Measurements from ENCODE around the gene SNCA. TPM values are rescaled to one million over a fixed set of nuclear protein-coding genes. Genes with fewer than 3 reads are reported as not detected.

SNCA gene
- total and polyA plus RNA-seq, 7 experiments from 2014 or later = 0.49 to 3.0 (median 1.4) TPM; not detected in 1

DNA sequence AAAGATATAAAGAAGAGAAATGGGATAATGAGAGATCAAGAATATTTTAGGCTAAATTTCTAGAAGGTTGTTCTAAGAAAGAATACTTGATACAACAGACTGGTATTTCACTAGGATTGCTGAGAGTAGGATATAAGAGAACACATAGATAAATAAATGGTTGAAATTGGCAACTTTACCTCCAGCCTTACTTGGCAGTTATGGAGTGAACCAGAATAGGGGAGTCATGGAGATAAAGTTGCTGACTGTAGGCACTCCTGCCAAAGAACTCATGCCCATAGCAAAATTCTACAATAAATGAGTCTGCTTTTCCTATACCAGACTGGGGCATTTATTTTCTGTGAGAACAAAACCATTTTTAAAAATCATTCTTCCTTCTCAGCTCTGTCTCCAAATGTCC lies 31.3 kb upstream of the SNCA start:
- Mint-ChIP-seq H3K9me3 (peaks cover 0 to 3% (median 0%) of the 10 kb centered on the region in 11 donors), H3K4me1 (peaks cover 0 to 3% (median 0%) of the 10 kb centered on the region in 7 donors), H3K4me3 (no peak overlapping the region), H3K27me3 (peaks cover 4 to 16% (median 6%) of the 10 kb centered on the region in 5 donors), H3K36me3 (no peaks in the 10 kb centered on the region), H3K27ac (no peak overlapping the region)
- Histone ChIP-seq H3K36me3 (ENCODE audit: control insufficient read depth in 2 of 3, insufficient read depth in 3 of 3, low read length in 3 of 3) (no peaks in the 10 kb centered on the region), H3K9me3 (ENCODE audit: control insufficient read depth in 2 of 3, low read length in 3 of 3) (no peaks in the 10 kb centered on the region), H3K4me3 (ENCODE audit: low read length) (no peak overlapping the region), H3K27ac (ENCODE audit: low read depth, low read length) (no peak overlapping the region), H3K4me1 (ENCODE audit: control insufficient read depth in 2 of 2, insufficient read depth in 2 of 2, low read length in 2 of 2) (no peaks in the 10 kb centered on the region), H3K27me3 (ENCODE audit: control insufficient read depth in 2 of 2, insufficient read depth in 2 of 2, low read length in 2 of 2) (no peaks in the 10 kb centered on the region)
- ChIA-PET CTCF (no interaction called here), POLR2A (no interaction called here)
- intact Hi-C loops (cut with micrococcal nuclease) = loop anchor here in 1 of 2 donors (10.0 kb wide), 1 partner anchor 383 kb away; no protein-coding TSS in a partner anchor
- ATAC-seq (no peak), DNase-seq (no peak)

DNA sequence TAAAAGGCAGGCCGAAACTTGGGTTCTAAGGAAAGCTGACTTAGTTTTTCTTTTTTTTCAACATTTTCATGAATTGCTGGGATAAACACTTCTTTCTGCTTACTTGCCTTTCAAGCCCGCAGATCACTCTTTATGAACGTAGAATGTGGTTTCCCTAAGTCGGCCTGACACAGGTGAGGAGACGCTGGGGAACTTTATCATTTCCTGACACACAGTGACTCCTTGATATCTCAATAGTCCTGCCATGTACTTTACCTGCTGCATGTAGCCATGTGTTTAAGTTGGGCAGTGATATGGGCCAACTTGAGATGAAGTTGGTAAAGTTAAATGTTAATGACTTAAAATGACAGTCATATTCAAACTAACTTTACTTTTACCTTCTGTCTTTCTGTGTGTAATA lies 26.6 kb upstream of the SNCA start:
- Mint-ChIP-seq H3K27ac (no peak overlapping the region), H3K36me3 (no peaks in the 10 kb centered on the region), H3K9me3 (peaks cover 0 to 3% (median 0%) of the 10 kb centered on the region in 11 donors), H3K4me1 (peaks cover 0 to 6% (median 0%) of the 10 kb centered on the region in 7 donors), H3K4me3 (no peak overlapping the region), H3K27me3 (peaks cover 5 to 19% (median 7%) of the 10 kb centered on the region in 5 donors)
- Histone ChIP-seq H3K9me3 (ENCODE audit: control insufficient read depth in 2 of 3, low read length in 3 of 3) (no peaks in the 10 kb centered on the region), H3K36me3 (ENCODE audit: control insufficient read depth in 2 of 3, insufficient read depth in 3 of 3, low read length in 3 of 3) (no peaks in the 10 kb centered on the region), H3K27ac (ENCODE audit: low read depth, low read length) (no peak overlapping the region), H3K4me3 (ENCODE audit: low read length) (no peak overlapping the region), H3K4me1 (ENCODE audit: control insufficient read depth in 2 of 2, insufficient read depth in 2 of 2, low read length in 2 of 2) (no peaks in the 10 kb centered on the region), H3K27me3 (ENCODE audit: control insufficient read depth in 2 of 2, insufficient read depth in 2 of 2, low read length in 2 of 2) (no peaks in the 10 kb centered on the region)
- intact Hi-C loops (cut with micrococcal nuclease) = loop anchor here in 1 of 2 donors (10.0 kb wide), 1 partner anchor 379 kb away; no protein-coding TSS in a partner anchor
- ATAC-seq = no peak
- ChIA-PET CTCF (no interaction called here), POLR2A (no interaction called here)
- DNase-seq = no peak

DNA sequence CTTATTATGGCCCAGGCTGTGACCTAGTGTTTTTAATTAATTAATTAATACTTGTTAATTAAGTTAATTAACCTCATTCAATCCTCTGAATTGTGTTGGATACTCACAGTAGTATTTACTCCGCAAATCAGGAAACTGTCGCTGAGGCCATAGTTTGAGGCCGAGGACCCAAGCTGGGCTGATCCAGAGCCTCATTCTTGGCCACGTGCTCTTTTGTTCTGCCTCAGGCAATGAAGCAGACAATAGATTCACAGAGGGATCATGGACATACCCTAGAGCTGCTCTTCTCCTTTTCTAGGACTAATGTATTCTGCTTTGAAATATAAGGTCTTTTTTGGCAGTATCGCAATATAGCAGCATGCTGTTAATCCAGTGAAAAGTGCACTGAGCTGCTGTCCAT lies 24.0 kb upstream of the SNCA start:
- intact Hi-C loops (cut with micrococcal nuclease) = loop anchor here in 1 of 2 donors (10.0 kb wide), 1 partner anchor 376 kb away; no protein-coding TSS in a partner anchor
- H3K9me3 Mint-ChIP-seq = peaks cover 0 to 6% (median 1%) of the 10 kb centered on the region in 11 donors
- Histone ChIP-seq H3K36me3 (ENCODE audit: control insufficient read depth in 2 of 3, insufficient read depth in 3 of 3, low read length in 3 of 3) (no peaks in the 10 kb centered on the region), H3K9me3 (ENCODE audit: control insufficient read depth in 2 of 3, low read length in 3 of 3) (no peaks in the 10 kb centered on the region), H3K4me3 (ENCODE audit: low read length) (no peak overlapping the region), H3K27ac (ENCODE audit: low read depth, low read length) (no peak overlapping the region), H3K4me1 (ENCODE audit: control insufficient read depth in 2 of 2, insufficient read depth in 2 of 2, low read length in 2 of 2) (no peaks in the 10 kb centered on the region), H3K27me3 (ENCODE audit: control insufficient read depth in 2 of 2, insufficient read depth in 2 of 2, low read length in 2 of 2) (no peaks in the 10 kb centered on the region)
- POLR2A ChIA-PET = no interaction called here
- CTCF ChIA-PET = interaction anchor here (1.3 kb wide), 1 partner anchor 9 kb away, joined by 3 read pairs; no protein-coding TSS in a partner anchor
- no peak for ATAC-seq
- no peak overlapping the region for H3K27ac Mint-ChIP-seq
- H3K4me1 Mint-ChIP-seq = peaks cover 0 to 6% (median 0%) of the 10 kb centered on the region in 7 donors
- no peak overlapping the region for H3K4me3 Mint-ChIP-seq
- DNase-seq = no peak
- H3K27me3 Mint-ChIP-seq = peaks cover 0 to 16% (median 10%) of the 10 kb centered on the region in 5 donors
- no peaks in the 10 kb centered on the region for H3K36me3 Mint-ChIP-seq

DNA sequence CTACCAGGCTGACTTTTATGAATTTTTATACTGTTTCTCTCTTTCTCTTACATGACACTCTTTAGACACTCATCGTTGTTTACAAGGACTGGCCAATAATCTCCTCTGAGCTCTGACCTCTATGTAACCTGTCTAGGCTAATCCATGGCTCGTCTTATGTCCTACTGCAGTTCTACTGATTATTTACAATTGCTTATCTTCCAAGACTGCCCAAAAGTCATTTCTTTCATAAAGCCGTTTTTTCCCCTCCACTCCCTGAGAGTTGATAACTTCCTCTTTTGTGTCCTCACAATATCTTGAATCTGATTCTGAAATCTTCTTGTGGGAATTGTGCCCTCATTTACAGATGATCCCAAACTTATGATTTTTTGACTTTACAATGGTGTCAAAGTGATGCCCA lies 18.3 kb upstream of the SNCA start:
- Mint-ChIP-seq H3K27me3 (peaks cover 0 to 15% (median 10%) of the 10 kb centered on the region in 5 donors), H3K4me1 (peaks cover 0 to 2% (median 0%) of the 10 kb centered on the region in 7 donors), H3K4me3 (no peak overlapping the region), H3K36me3 (peaks cover 0 to 3% (median 0%) of the 10 kb centered on the region in 5 donors), H3K27ac (no peak overlapping the region), H3K9me3 (peaks cover under 1 to 14% (median 6%) of the 10 kb centered on the region in 11 donors)
- H3K4me3 ChIP-seq (ENCODE audit: low read length) = no peak overlapping the region
- DNase-seq (no peak), ATAC-seq (no peak)
- intact Hi-C loops (cut with micrococcal nuclease) = no loop called here
- ChIA-PET POLR2A (no interaction called here), CTCF (no interaction called here)
- no peaks in the 10 kb centered on the region for H3K4me1 ChIP-seq (ENCODE audit: control insufficient read depth in 2 of 2, insufficient read depth in 2 of 2, low read length in 2 of 2)
- no peaks in the 10 kb centered on the region for H3K27me3 ChIP-seq (ENCODE audit: control insufficient read depth in 2 of 2, insufficient read depth in 2 of 2, low read length in 2 of 2)
- no peaks in the 10 kb centered on the region for H3K36me3 ChIP-seq (ENCODE audit: control insufficient read depth in 2 of 3, insufficient read depth in 3 of 3, low read length in 3 of 3)
- no peak overlapping the region for H3K27ac ChIP-seq (ENCODE audit: low read depth, low read length)
- no peaks in the 10 kb centered on the region for H3K9me3 ChIP-seq (ENCODE audit: control insufficient read depth in 2 of 3, low read length in 3 of 3)

DNA sequence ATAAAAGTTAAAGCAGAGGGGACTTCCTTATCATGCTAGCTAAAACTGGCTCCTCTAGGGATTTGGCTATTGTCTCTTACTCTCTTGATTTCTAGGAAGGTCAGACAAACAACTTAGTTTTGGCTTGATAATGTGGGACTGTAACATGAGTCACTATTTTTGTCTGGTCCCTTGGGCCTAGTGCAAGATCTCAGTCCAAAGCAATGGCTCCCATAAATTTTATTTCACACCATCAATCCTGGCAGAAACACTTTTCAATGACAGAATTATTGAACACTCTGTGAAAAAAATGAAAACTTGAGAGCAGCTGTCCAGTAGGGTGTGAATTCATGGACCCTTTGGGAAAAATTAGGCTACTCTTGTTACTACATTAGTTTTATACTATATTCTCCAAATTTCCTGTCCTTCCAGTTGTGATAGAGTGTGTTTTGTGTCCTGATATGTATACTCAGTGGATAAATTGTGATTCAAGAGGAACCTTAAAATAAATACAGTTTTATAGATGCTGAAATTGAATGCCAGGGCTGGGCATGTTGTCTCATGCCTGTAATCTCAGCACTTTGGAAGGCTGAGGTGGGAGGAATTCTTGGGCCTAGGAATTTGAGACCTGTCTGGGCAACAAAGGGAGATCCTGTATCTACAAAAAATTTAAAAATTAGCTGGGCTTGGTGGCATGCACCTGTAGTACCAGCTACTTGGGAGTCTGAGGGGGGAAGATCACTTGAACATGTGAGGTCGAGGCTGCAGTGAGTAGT lies 10.8 kb upstream of the SNCA start:
- no peak overlapping the region for H3K27ac ChIP-seq (ENCODE audit: low read depth, low read length)
- ChIA-PET POLR2A (no interaction called here), CTCF (no interaction called here)
- H3K36me3 ChIP-seq (ENCODE audit: control insufficient read depth in 2 of 3, insufficient read depth in 3 of 3, low read length in 3 of 3) = no peaks in the 10 kb centered on the region
- Mint-ChIP-seq H3K36me3 (peaks cover 0 to 7% (median 2%) of the 10 kb centered on the region in 5 donors), H3K9me3 (peaks cover 0 to 22% (median 12%) of the 10 kb centered on the region in 11 donors), H3K27me3 (peaks cover 0 to 18% (median 0%) of the 10 kb centered on the region in 5 donors), H3K27ac (no peak overlapping the region), H3K4me3 (no peak overlapping the region), H3K4me1 (peaks cover 0 to 2% (median 0%) of the 10 kb centered on the region in 7 donors)
- DNase-seq (no peak), ATAC-seq (no peak)
- intact Hi-C loops (cut with micrococcal nuclease) = no loop called here
- H3K4me1 ChIP-seq (ENCODE audit: control insufficient read depth in 2 of 2, insufficient read depth in 2 of 2, low read length in 2 of 2) = no peaks in the 10 kb centered on the region
- H3K9me3 ChIP-seq (ENCODE audit: control insufficient read depth in 2 of 3, low read length in 3 of 3) = no peaks in the 10 kb centered on the region
- no peaks in the 10 kb centered on the region for H3K27me3 ChIP-seq (ENCODE audit: control insufficient read depth in 2 of 2, insufficient read depth in 2 of 2, low read length in 2 of 2)
- H3K4me3 ChIP-seq (ENCODE audit: low read length) = no peak overlapping the region

DNA sequence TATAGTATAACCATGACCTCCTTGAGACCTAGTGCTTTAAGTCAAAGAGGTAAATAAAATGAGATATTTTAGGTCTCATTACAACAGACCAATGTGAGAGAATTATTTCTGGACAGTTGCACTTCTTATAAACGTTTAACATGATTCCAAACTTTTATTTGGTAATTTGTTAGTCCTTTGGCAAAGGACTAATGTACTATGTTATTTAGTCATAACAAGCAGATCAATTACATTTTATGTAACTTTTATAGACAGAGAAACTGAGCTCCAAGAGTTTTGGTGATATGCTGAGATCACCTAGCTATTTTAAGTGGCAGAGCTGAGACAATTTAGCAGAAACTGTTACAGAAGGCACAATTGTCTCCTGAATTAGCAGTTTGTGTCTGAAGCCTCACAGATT lies 2.6 kb upstream of the SNCA start:
- DNase-seq (no peak), ATAC-seq (no peak)
- Mint-ChIP-seq H3K4me1 (peaks cover 11 to 32% (median 24%) of the 10 kb centered on the region in 7 donors), H3K27ac (no peak overlapping the region), H3K27me3 (peaks cover 45 to 79% (median 60%) of the 10 kb centered on the region in 5 donors), H3K9me3 (peaks cover 0 to 3% (median 0%) of the 10 kb centered on the region in 11 donors), H3K36me3 (peaks cover 0 to 6% (median 0%) of the 10 kb centered on the region in 5 donors), H3K4me3 (no peak overlapping the region)
- ChIA-PET CTCF (no interaction called here), POLR2A (no interaction called here)
- Histone ChIP-seq H3K4me3 (ENCODE audit: low read length) (no peak overlapping the region), H3K27me3 (ENCODE audit: control insufficient read depth in 2 of 2, insufficient read depth in 2 of 2, low read length in 2 of 2) (peaks cover 3 to 22% of the 10 kb centered on the region in 2 donors), H3K27ac (ENCODE audit: low read depth, low read length) (no peak overlapping the region), H3K9me3 (ENCODE audit: control insufficient read depth in 2 of 3, low read length in 3 of 3) (no peaks in the 10 kb centered on the region), H3K4me1 (ENCODE audit: control insufficient read depth in 2 of 2, insufficient read depth in 2 of 2, low read length in 2 of 2) (peaks cover 5 to 15% of the 10 kb centered on the region in 2 donors), H3K36me3 (ENCODE audit: control insufficient read depth in 2 of 3, insufficient read depth in 3 of 3, low read length in 3 of 3) (no peaks in the 10 kb centered on the region)
- intact Hi-C loops (cut with micrococcal nuclease) = loop anchor here (5.0 kb wide), 2 partner anchors 58 to 222 kb away; no protein-coding TSS in a partner anchor

All from naive thymus-derived CD4-positive, alpha-beta T cell (primary cell).